HL-60 (cell line): Measurements from ENCODE around the gene IZUMO3.

Experiments
- DNase-seq, 2 experiments: peaks; one replicate each; pipeline ENCODE4 v3.0.0-alpha.2; 2010 to 2020; ENCODE audit warnings: low read depth in 1 of 2, low spot score in 1 of 2
- H3K27ac ChIP-seq: fragments of 250-450 bp; sonication (Bioruptor Pico); replicated peaks from 2 replicates; pipeline ENCODE4 v1.5.1; 2020; ENCODE audit warnings: mild to moderate bottlenecking, moderate library complexity
- H3K27me3 ChIP-seq: fragments of 250-450 bp; sonication (Bioruptor Pico); 2 replicates; pipeline ENCODE4 v1.5.1; 2021; ENCODE audit warnings: mild to moderate bottlenecking, moderate library complexity; ENCODE audit not compliant: insufficient read depth, poor library complexity, severe bottlenecking
- H3K4me3 ChIP-seq: replicated peaks from 2 replicates; pipeline ENCODE4 v1.5.1; 2011; ENCODE audit warnings: mild to moderate bottlenecking, control low read depth, low read length; ENCODE audit not compliant: insufficient read depth
- GABPA ChIP-seq: IDR thresholded peaks from 2 replicates; pipeline ENCODE4 v1.6.1; 2012; ENCODE audit warnings: low read depth
- POLR2AphosphoS5 ChIP-seq: IDR thresholded peaks from 2 replicates; pipeline ENCODE4 v1.6.1; 2012; ENCODE audit warnings: low read depth
- REST ChIP-seq: IDR thresholded peaks from 2 replicates; pipeline ENCODE4 v1.6.1; 2012; ENCODE audit warnings: low read depth; ENCODE audit not compliant: insufficient replicate concordance
- SPI1 ChIP-seq: IDR thresholded peaks from 2 replicates; pipeline ENCODE4 v1.6.1; 2012; ENCODE audit warnings: low read depth, mild to moderate bottlenecking, borderline replicate concordance
- TF ChIP-seq, protein P1 (sequence below): IDR thresholded peaks from one replicate; pipeline ENCODE4 v1.5.1; 2011; ENCODE audit warnings: low read length, control low read depth, inconsistent platforms; ENCODE audit not compliant: insufficient read depth

IZUMO3 gene

DNA sequence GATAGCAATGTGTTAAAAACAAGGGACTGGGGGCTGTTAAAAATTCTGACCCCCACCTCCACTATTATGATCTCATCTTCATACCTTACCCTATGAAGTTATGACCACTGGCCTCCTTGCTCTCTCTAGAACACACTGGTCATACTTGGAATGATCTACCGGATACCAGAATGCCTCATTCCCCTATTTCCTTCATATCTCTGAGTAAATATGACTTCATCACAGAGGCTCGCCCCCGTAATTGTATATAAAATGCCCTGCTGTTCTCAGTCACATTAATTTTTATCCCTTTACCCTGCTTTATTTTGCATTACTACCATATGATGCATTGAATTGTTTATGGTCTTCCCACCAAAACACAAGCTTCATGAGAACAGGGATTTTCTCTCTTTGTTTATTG, 29.2 kb downstream of the IZUMO3 start:
- Histone ChIP-seq H3K4me3 (no peak overlapping the region), H3K27me3 (no peaks in the 10 kb centered on the region), H3K27ac (no peak overlapping the region)
- DNase-seq, result no peak
- TF ChIP-seq REST (no peak), GABPA (no peak), SPI1 (no peak), POLR2AphosphoS5 (no peak)
- TF ChIP-seq, protein P1, sequence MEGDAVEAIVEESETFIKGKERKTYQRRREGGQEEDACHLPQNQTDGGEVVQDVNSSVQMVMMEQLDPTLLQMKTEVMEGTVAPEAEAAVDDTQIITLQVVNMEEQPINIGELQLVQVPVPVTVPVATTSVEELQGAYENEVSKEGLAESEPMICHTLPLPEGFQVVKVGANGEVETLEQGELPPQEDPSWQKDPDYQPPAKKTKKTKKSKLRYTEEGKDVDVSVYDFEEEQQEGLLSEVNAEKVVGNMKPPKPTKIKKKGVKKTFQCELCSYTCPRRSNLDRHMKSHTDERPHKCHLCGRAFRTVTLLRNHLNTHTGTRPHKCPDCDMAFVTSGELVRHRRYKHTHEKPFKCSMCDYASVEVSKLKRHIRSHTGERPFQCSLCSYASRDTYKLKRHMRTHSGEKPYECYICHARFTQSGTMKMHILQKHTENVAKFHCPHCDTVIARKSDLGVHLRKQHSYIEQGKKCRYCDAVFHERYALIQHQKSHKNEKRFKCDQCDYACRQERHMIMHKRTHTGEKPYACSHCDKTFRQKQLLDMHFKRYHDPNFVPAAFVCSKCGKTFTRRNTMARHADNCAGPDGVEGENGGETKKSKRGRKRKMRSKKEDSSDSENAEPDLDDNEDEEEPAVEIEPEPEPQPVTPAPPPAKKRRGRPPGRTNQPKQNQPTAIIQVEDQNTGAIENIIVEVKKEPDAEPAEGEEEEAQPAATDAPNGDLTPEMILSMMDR, result no peak

DNA sequence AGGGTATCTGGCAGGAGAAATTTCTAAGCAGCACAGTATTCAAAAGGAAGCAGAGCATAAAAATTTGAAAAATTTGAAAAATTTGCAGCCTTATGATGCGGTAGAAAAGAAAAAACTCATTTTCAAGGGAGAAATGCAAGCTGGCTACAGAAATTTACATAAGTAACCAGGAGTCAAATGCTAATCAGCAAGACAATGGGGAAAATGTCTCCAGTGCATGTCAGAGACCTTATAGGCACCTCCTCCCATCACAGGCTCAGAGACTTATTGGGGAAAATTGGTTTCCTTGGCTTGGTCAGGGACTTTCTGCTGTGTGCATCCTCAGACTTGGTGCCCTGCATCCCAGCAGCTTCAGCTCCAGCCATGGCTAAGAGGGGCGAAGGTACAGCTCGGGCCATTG, 35.8 kb downstream of the IZUMO3 start:
- DNase-seq, result no peak
- no peak for TF ChIP-seq GABPA
- TF ChIP-seq SPI1, result no peak
- TF ChIP-seq POLR2AphosphoS5, result no peak
- no peak for TF ChIP-seq REST
- TF ChIP-seq, protein P1, result no peak
- no peak overlapping the region for H3K4me3 ChIP-seq

DNA sequence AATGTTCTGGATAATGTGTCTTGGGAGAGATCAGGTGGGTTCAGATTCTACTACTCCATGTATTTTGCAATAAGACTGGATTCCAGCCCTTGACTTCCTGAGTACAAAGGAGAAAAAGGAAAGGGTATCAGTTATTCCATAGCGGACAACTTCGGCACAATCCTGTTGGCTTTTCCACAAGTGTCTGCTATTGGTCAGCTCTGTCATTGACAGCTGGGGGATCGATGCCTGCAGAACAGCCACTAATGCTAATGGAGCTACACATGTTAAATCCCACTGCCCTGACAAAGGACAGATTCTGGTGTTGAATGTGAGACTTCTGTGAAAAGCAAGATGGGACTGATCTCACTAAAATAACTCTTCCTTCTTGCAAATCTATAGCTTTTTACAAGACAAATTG, 41.2 kb downstream of the IZUMO3 start:
- no peak overlapping the region for H3K27ac ChIP-seq
- no peak overlapping the region for H3K4me3 ChIP-seq
- no peak for DNase-seq
- H3K27me3 ChIP-seq, result no peaks in the 10 kb centered on the region
- TF ChIP-seq POLR2AphosphoS5 (no peak), GABPA (no peak), SPI1 (no peak), REST (no peak)
- TF ChIP-seq, protein P1, result no peak

More for the DNA sequence above, 35.8 kb downstream of the IZUMO3 start:
- Histone ChIP-seq H3K27ac (no peak overlapping the region), H3K27me3 (no peaks in the 10 kb centered on the region)
